Kidney (tissue), 14 donors: ENCODE data around the gene HGFAC. TPM values are rescaled to one million over a fixed set of nuclear protein-coding genes. Genes with fewer than 3 reads are reported as not detected.

ENCODE experiments used
- DNase-seq, 5 donors: peaks; one replicate each; pipeline ENCODE4 v3.0.0-alpha.2; 2013 to 2020
- FAIRE-seq: peaks from 2 replicates; lab custom pipeline; 2012; peaks lifted over from hg19 to GRCh38; lab: Jason Lieb, UNC
- H3K27ac ChIP-seq, 2 donors: one replicate each; pipeline ENCODE4 v1.7.0; 2013; ENCODE audit warnings: low read depth in 2 of 2, low read length in 2 of 2, inconsistent platforms in 1 of 2
- H3K27me3 ChIP-seq: one replicate; pipeline ENCODE4 v1.7.1; 2013; ENCODE audit warnings: low read length, inconsistent platforms; ENCODE audit not compliant: control insufficient read depth, insufficient read depth
- H3K36me3 ChIP-seq, 3 donors: one replicate each; pipeline versions ENCODE4 v1.7.0 to v1.7.1; 2013; ENCODE audit warnings: low read length in 3 of 3, control low read depth in 1 of 3, inconsistent platforms in 1 of 3; ENCODE audit not compliant: insufficient read depth in 3 of 3, control insufficient read depth in 2 of 3
- H3K4me1 ChIP-seq, 3 donors: one replicate each; pipeline versions ENCODE4 v1.7.0 to v1.7.1; 2013; ENCODE audit warnings: low read length in 3 of 3, inconsistent platforms in 1 of 3, low read depth in 1 of 3; ENCODE audit not compliant: control insufficient read depth in 2 of 3, insufficient read depth in 2 of 3
- H3K4me3 ChIP-seq, 3 donors: one replicate each; pipeline versions ENCODE4 v1.7.0 to v1.8.1; 2013; ENCODE audit warnings: low read length in 3 of 3, control low read depth in 1 of 3, inconsistent platforms in 1 of 3
- H3K9ac ChIP-seq, 3 donors: one replicate each; pipeline versions ENCODE4 v1.7.0 to v1.7.1; 2013; ENCODE audit warnings: low read length in 3 of 3, control low read depth in 1 of 3, inconsistent platforms in 1 of 3
- H3K9me3 ChIP-seq, 3 donors: one replicate each; pipeline versions ENCODE4 v1.7.0 to v1.7.1; 2013; ENCODE audit warnings: low read length in 3 of 3, control low read depth in 1 of 3, inconsistent platforms in 1 of 3; ENCODE audit not compliant: control insufficient read depth in 2 of 3, insufficient read depth in 1 of 3
- CTCF ChIP-seq: IDR thresholded peaks from 3 replicates; pipeline ENCODE4 v1.5.1; 2012; ENCODE audit warnings: mild to moderate bottlenecking, moderate library complexity, borderline replicate concordance; ENCODE audit not compliant: insufficient read depth; ENCODE audit errors: extremely low read depth
- intact Hi-C: fragments of 100-400 bp; cut with DNase I; formaldehyde crosslinking; loops from one replicate; pipeline ENCODE4 v1.11.1; 2022
- polyA plus RNA-seq: library from polyadenylated mRNA; stranded (reverse); fragments of 350-450 nt; fragmentation: Illumina TruSeq; extraction: RNeasy Lipid Tissue Mini Kit (QIAGEN cat#74804); gene quantifications from one replicate; pipeline ENCODE4 v1.2.3, GENCODE V29; 2014; ENCODE audit warnings: low read depth, low replicate concordance; ENCODE audit not compliant: insufficient read depth
- total RNA-seq: library from RNA; stranded (reverse); fragmentation: NEBNext Ultra II Directional; extraction: Animal tissue kit (Norgen Biotek cat#: 25700); gene quantifications from one replicate; pipeline ENCODE4 v1.2.1, GENCODE V29; 2021
- donor health status: control.
- donor health status: control.
- donor health status: control.
- donor health status: control.
- donor health status: control.
- donor health status: DM: yes; HTN: yes; CAD: no.
- donor health status: Normal renal cell carcinoma (clear cell type).

The HGFAC gene
- total and polyA plus RNA-seq, 2 donors from 2014 or later = 0.86 to 1.6 TPM

GRCh38 chr4:3404546-3404945 is 37.2 kb upstream of the HGFAC start:
- no peak overlapping the region for H3K4me3 ChIP-seq
- no peaks in the 10 kb centered on the region for H3K36me3 ChIP-seq
- DNase-seq (peak in 1 of 5 donors; percentile 19), FAIRE-seq (no peak)
- H3K4me1 ChIP-seq = peaks cover 0 to 1% (median 0%) of the 10 kb centered on the region in 3 donors
- no peak overlapping the region for H3K9ac ChIP-seq
- no peaks in the 10 kb centered on the region for H3K9me3 ChIP-seq
- intact Hi-C loops = no loop called here
- TF ChIP-seq CTCF = no peak
- no peaks in the 10 kb centered on the region for H3K27me3 ChIP-seq
- H3K27ac ChIP-seq = no peak overlapping the region

DNA sequence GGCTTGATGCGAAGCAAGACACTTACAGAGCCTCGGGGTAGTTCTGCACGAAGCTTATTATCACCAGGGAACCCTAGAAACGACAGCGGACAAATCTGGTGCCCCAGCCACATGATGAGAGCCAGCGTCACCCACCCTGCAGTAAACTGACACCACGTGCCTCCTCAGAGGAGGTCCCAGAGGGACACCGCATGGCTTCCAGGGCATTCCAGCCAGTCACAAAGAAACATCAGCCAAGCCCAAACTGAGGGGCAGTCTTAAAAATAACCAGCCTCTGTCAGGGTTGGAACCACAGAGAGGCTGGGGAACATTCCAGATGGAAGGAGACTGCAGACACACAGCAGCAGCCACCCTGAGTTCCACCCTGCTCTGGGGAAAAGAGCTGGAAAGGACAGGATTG is 36.6 kb upstream of the HGFAC start:
- no peaks in the 10 kb centered on the region for H3K36me3 ChIP-seq
- intact Hi-C loops = no loop called here
- no peak for FAIRE-seq
- no peaks in the 10 kb centered on the region for H3K4me1 ChIP-seq
- no peaks in the 10 kb centered on the region for H3K27me3 ChIP-seq
- H3K27ac ChIP-seq = no peak overlapping the region
- no peak overlapping the region for H3K4me3 ChIP-seq
- DNase-seq = peak in 1 of 5 donors; percentile 13
- H3K9ac ChIP-seq = no peak overlapping the region
- TF ChIP-seq CTCF = no peak
- no peaks in the 10 kb centered on the region for H3K9me3 ChIP-seq

DNA sequence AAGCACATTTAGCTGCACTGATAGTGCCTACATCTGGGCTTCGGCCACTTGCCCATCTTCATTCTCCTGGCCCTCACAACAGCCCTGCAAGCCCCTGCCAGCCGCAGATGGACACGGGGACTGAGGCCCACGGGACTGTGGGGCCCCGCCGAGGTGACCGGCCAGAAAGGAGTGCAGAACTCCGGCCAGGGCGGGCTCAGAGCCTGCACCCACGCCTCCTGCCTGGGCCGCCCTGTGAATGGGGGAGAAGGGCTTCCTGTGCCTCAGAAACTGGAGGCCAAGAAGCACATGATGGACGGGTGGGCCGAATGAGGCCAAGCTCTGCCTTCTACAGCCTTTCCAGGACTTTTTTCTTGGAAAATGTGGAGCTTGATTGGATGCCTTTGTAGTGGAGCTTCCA is 35.7 kb upstream of the HGFAC start:
- no peak overlapping the region for H3K9ac ChIP-seq
- no peak for TF ChIP-seq CTCF
- FAIRE-seq (no peak), DNase-seq (peak in 1 of 5 donors; percentile 30)
- no peaks in the 10 kb centered on the region for H3K27me3 ChIP-seq
- H3K9me3 ChIP-seq = no peaks in the 10 kb centered on the region
- H3K36me3 ChIP-seq = no peaks in the 10 kb centered on the region
- H3K4me1 ChIP-seq = no peaks in the 10 kb centered on the region
- no peak overlapping the region for H3K27ac ChIP-seq
- no peak overlapping the region for H3K4me3 ChIP-seq
- intact Hi-C loops = no loop called here

DNA sequence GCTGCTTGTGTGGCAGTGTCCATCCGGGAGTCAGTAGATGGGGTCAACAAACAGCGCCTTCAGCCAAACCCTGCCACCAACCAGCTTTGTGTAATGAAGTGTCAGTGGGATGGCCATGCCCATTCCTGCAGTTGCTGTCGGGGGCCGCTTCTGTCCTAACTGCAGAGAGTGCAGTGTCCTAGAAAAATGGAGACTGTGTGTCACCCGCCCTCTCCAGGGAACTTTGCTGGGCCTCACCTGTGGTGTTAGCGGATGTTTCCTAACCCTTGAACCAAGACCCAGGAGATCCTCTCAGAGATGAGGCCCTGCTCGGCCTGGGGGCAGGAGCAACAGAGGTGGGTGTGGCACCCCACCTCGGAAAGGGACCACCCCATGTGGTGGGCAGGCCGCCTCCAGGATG is 35.3 kb upstream of the HGFAC start:
- DNase-seq (peak in 1 of 5 donors; percentile 31), FAIRE-seq (no peak)
- Histone ChIP-seq H3K36me3 (no peaks in the 10 kb centered on the region), H3K27me3 (no peaks in the 10 kb centered on the region), H3K9ac (no peak overlapping the region), H3K4me1 (no peaks in the 10 kb centered on the region), H3K27ac (no peak overlapping the region), H3K9me3 (no peaks in the 10 kb centered on the region), H3K4me3 (no peak overlapping the region)
- intact Hi-C loops = no loop called here
- no peak for TF ChIP-seq CTCF
